Stimulated activated CD4-positive, alpha-beta T cell treated with anti-CD3 and anti-CD28 coated beads, Interleukin-12 subunit alpha, Interleukin-12 subunit beta, amount 100 ng/mL, for 24 hours (primary cell): Measurements from ENCODE around the gene FAM114A1.
"Not testable (repeated sequence)": the region's sequence is repeated elsewhere in the genome, so short reads cannot be mapped to it uniquely, and the experiment has no call there.

Source experiments
- DNase-seq, 2 experiments: peaks; one replicate each; pipeline ENCODE4 v3.0.0-alpha.2; 2020; ENCODE audit warnings: low read depth in 2 of 2

Gene FAM114A1

GRCh38 chr4:38967260-38968095 lies 99.9 kb downstream of the FAM114A1 start:
- no peak for DNase-seq

GRCh38 chr4:38968668-38969067 lies 101.1 kb downstream of the FAM114A1 start:
- DNase-seq: no peak

- no peak for DNase-seq
These were observed 108.7 kb downstream of the FAM114A1 start for GRCh38 chr4:38976308-38976707.

GRCh38 chr4:38979081-38979480 lies 111.5 kb downstream of the FAM114A1 start:
- no peak for DNase-seq

GRCh38 chr4:38979511-38980230 lies 112.1 kb downstream of the FAM114A1 start:
- DNase-seq: no peak

- no peak for DNase-seq
These were observed 113.5 kb downstream of the FAM114A1 start for GRCh38 chr4:38980903-38981676.

- no peak for DNase-seq
These were observed 114.9 kb downstream of the FAM114A1 start for GRCh38 chr4:38982361-38983095.

- no peak for DNase-seq
These were observed 115.7 kb downstream of the FAM114A1 start for GRCh38 chr4:38983291-38983690.

- no peak for DNase-seq
These were observed 116.4 kb downstream of the FAM114A1 start for GRCh38 chr4:38983787-38984598.

GRCh38 chr4:38985410-38986100 lies 117.9 kb downstream of the FAM114A1 start:
- DNase-seq: no peak

GRCh38 chr4:38987491-38987890 lies 119.9 kb downstream of the FAM114A1 start:
- DNase-seq: no peak

- not testable (repeated sequence) for DNase-seq
These were observed 120.7 kb downstream of the FAM114A1 start for GRCh38 chr4:38988353-38988752.

GRCh38 chr4:38989487-38989886 lies 121.9 kb downstream of the FAM114A1 start:
- DNase-seq: no peak

GRCh38 chr4:38990241-38990640 lies 122.6 kb downstream of the FAM114A1 start:
- DNase-seq: no peak

GRCh38 chr4:38993683-38994082 lies 126.1 kb downstream of the FAM114A1 start:
- DNase-seq: no peak

- no peak for DNase-seq
These were observed 126.5 kb downstream of the FAM114A1 start for GRCh38 chr4:38994135-38994534.
